Activated CD8-positive, alpha-beta memory T cell treated with anti-CD3 and anti-CD28 coated beads for 48 hours (primary cell): ENCODE results near the gene KIAA0930.
"Not testable (repeated sequence)": the region's sequence is repeated elsewhere in the genome, so short reads cannot be mapped to it uniquely, and the experiment has no call there.

ENCODE experiments used
- DNase-seq, 3 experiments: peaks; one replicate each; pipeline ENCODE4 v3.0.0-alpha.2; 2020; ENCODE audit warnings: low read depth in 2 of 3, low spot score in 2 of 3

Gene KIAA0930

DNA sequence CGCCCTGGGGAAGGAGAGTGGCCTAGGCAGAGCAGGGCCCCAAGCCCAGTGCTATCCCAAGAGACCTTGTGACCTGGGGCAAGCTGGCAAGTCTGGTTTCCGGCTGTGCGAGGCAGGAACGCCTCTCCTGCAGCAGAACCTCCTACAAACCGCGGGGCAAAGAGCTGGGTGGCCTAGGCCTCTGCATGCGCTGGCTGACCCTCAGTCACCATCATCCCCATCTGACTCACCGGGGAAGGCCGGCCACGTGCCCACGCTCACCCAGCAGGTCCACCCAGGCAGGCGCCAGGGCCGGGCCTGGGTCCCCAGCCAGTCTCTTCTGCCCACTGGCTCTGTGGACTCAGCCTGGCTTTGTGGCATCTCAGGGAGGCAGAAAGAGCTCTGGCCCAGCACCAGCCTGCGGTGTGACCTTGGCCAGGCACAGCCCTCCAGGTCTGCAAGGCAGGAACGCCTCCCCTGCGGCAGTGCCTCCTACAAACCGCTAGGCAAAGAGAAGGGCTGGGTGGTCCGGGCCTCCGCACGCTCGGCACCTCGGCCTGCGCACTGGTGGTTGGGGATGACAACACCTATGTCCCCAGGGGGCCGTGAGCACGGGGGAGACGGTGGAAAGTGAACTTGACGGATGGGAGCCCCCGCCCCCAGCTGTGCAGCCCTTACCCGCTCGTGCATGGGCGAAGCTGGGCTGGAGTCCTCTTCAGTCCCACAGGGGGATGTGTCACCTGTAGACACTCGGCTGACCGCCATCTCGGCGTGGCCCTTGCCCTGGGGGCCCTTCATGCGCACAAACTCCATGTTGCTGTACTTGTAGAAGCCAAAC, 38.2 kb downstream of the KIAA0930 start:
- DNase-seq: no peak

DNA sequence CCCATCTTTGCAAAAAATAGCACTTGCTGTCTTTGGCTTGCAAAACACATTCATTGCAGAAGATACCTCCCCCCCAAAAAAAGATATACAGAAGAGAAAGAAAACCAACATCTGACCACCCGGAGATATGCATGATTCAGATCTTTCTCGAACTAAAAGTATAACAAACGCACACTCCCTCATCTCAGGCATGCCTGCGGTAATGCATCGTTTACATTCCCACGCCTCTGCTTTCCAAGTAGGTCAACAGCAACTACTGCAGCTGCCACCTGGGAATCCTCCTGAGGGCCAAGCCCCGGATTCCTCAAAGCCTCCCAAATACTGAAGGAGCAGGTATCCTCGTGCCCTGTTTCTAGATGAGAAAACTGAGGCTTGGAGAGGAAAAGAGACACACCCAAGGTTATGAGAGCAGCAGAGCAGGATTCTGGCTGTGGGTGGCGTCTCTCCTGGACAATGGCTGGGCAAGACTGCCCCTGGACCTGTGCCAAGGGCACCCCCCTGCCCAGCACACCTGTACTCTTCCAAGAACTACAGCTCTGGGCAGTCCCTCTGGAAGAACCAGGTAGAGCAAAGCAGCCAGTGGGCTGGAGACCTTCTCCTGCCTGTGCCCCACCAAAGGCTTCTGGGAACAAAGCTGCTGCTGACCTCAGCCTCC, 38.9 kb downstream of the KIAA0930 start:
- no peak for DNase-seq

DNA sequence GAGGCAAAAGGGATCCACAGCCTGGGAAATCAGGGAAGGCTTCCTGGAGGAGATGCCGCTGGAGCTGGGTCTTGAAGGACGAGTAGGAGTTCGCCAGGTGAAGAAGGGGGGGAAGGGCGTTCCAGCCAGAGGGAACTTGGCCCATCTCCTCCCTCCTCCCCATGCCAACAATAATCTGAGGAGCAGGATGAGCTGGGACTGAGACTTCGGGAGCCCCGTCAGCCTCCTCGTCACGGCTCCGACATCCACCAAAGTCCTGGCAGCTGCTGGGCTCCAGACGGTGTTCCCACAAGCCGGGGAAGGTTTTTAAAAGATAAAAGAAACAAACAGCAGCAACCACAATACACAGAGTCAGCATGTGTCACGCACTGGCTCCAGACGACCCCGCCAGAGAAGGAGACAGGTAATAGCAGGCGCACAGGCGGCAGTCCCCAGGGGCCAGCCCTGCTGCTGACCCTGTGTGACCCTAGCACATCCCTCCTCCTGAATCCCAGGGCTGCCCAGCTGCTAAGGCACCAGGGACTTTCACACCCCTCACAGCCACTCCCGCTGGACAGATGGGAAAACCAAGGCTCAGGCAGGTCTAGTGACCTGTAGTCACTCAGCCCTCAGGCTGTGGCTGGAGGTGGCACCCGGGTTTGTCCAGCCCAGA, 39.7 kb downstream of the KIAA0930 start:
- no peak for DNase-seq

DNA sequence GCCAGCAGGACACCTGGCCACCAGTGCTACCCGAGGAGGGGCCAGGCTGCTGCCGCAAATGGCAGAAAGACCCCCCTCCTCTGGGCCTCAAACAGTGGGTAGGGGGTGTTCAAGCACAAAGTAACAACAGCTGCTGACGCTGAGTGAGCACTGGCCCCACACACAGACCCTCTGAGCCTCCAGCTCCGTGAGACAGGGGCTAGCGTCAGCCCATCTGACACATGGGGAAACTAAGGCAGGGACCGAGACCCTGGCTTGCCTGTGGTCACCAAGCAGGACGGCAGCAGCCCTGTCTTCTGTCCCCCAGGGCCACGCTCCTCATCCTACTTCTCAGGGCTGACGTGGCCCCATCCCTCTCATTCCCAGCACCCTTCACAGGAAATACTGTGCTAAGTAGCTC, 40.5 kb downstream of the KIAA0930 start:
- DNase-seq: no peak

GRCh38 chr22:45199723-45200122, 41.0 kb downstream of the KIAA0930 start:
- DNase-seq: no peak

GRCh38 chr22:45198463-45198795, 42.3 kb downstream of the KIAA0930 start:
- DNase-seq: no peak

GRCh38 chr22:45197606-45198462, 42.9 kb downstream of the KIAA0930 start:
- no peak for DNase-seq

DNA sequence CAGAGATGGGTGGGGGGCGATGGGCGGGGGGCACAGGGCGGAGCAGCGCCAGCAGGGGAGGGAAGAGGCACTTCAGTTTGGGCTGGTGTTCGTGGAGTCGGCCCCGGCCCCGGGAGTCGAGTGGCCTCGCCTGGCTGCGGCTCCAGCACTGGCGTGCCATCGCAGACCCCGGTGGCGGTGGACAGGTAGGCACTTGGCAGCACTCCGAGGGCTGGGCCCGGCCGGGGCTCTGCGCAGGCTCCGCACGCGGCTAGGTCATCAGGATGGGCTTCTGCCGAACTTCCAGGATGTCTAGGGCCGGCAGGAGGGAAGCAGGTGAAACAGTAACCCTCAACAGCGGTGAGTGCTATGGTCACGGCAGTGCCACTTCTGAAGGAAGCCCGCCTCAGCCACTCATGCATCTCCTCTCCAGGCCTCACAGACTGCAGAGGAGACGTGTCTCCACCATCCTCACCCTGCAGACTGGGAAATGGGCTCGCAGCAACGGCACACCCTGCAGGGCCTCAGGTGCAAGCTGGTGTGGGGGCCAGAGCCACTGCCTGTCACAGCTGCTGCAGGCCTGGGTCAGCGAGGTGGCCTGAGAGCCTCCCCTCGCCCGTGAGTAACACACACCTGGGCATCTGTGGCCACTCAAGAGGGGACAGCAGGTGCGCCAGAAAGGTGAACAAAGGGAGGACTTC, 43.6 kb downstream of the KIAA0930 start:
- DNase-seq: no peak

DNA sequence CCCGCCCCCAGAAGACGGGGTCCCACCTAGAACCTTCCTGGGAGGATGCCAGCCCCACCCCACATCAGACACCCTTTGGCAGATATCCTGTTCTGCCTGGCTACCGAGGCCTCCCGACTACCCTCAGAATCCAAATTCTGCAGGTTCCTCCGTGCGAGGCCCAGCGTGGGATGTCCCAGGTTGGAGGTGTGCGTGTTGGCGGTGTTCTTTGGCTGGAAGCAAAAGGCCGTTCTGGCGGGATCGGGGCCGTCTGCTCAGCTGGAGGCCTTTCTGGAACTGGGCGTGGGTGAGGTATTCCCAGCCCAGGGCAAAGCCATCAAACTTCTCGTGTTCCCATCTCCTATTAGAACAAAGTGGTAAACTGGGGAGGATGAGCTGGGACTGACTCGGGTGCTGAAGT, 44.4 kb downstream of the KIAA0930 start:
- DNase-seq: no peak

- no peak for DNase-seq
These were observed 45.1 kb downstream of the KIAA0930 start for GRCh38 chr22:45195616-45196015.

GRCh38 chr22:45194686-45195085, 46.0 kb downstream of the KIAA0930 start:
- DNase-seq: no peak

DNA sequence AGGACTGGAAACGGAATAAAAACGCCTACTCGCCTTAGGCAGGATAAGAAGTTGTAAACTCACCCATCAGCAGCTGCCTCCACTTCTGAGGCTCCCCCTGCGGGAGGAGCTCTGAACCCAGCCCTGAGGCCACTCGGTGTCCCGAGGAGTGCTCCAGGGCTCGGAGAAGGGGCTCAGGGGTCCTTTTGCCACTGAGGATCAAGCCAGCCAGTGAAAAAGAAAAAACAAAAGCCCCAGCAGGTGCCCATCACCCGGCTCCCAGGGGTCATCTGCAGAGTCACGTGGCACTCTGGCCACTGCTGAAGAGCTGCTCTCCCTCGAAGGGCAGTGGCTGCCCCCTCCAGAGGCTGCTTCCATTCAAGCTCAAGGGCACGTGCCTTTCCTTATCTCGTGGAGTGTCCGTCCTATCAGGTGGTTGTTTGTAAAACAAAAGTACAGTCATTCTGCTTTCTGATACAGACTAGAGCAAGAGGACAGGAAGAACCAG, 48.0 kb downstream of the KIAA0930 start:
- no peak for DNase-seq

GRCh38 chr22:45191746-45192145, 48.9 kb downstream of the KIAA0930 start:
- DNase-seq: not testable (repeated sequence)

GRCh38 chr22:45190202-45190872, 50.4 kb downstream of the KIAA0930 start:
- DNase-seq: no peak

GRCh38 chr22:45188779-45189178, 51.9 kb downstream of the KIAA0930 start:
- DNase-seq: no peak

DNA sequence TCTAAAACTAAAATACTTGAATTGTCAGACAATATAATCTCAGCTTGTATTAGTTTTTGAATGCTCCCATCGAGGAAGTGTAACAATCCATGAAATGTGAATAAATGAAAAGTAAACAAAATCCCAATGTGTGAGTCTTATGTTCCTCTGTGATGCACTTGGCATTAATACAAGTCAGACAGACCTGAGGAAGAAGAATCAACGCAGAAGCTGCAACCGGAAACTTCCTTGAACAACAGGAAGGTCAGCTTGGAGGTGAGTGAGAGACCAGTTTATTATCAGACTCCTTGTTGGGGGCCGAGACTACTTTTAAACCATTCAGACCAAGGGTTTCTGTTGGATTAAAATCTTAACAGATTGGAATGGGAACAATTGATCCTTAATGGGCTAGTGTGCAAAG, 52.8 kb downstream of the KIAA0930 start:
- DNase-seq: no peak

DNA sequence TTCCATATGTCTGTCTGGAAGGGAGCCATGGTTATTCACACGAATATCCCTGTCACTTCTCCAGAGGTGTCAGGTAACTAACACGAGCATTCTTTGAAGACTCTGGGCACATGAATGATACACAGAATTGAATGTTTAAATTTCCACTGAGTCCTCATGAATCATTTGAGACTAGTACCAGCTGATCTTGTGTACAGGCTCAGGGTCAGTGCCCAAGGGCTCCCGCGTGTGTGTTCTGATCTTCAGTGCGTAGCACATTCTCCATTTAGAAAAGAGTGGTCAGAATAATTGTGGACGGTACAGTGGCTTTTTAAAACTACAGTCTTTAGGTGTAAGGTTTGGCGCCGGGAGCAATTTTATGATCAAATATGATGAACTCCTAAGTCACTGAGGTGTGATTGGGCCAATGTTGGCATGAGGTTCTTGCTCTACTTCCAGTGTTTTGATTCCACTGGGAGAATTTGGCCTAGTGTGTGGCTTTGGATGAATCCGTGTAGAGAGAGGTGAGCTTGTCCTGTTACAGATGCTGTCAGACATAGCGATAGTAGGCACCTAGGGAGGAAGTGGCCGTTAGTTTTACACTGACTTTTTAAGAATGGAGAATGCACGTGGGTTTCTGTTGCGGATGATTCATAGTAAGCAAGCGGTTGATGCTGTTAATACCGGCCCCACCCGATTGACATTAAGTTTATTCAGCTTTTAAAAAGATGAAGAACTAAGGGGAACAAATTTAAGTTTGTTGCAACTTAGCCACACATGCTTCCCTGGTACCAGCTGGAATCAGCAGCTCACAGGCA, 54.8 kb downstream of the KIAA0930 start:
- DNase-seq: no peak

GRCh38 chr22:45183974-45184373, 56.7 kb downstream of the KIAA0930 start:
- DNase-seq: no peak

DNA sequence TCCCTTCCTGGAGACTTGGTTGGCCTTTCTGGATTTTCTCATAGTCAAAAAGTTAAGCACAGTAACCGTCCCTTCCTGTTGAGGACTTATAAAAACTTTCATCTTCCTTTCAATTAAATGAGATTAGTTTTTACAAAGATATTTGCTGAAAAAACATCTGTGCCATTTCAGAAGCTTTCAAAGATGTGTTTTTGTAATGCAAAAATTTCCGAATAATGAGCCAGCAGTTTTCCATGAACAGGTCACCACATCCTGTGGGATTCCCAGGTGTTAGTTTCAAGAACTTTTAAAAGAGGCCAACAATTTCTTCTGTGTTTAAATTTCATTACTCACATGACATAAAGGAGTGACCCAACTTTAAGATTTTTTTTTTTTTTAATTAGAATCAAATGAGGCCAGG, 58.9 kb downstream of the KIAA0930 start:
- DNase-seq: no peak
